Astrocyte of the cerebellum (primary cell): ENCODE data around the gene PRR33.

Experiments used
- DNase-seq: peaks from one replicate; pipeline ENCODE4 v3.0.0-alpha.2; 2011; ENCODE audit warnings: low read depth
- H3K4me3 ChIP-seq: 2 replicates; pipeline ENCODE4 v1.5.1; 2011; ENCODE audit warnings: mild to moderate bottlenecking, low read depth, low read length, moderate library complexity
- in situ Hi-C: cut with HindIII; loops from 2 replicates; pipeline ENCODE4 v1.10.0; 2017; ENCODE audit warnings: low sequenced_read_pairs
- TF ChIP-seq, protein P1 (sequence below): IDR thresholded peaks from 2 replicates; pipeline ENCODE4 v1.5.1; 2012; ENCODE audit warnings: low read length, low read depth, moderate library complexity, mild to moderate bottlenecking; ENCODE audit errors: missing control alignments

The PRR33 gene

GRCh38 chr11:1840780-1841480 is 50.8 kb downstream of the PRR33 start:
- no peak for DNase-seq
- TF ChIP-seq, protein P1, sequence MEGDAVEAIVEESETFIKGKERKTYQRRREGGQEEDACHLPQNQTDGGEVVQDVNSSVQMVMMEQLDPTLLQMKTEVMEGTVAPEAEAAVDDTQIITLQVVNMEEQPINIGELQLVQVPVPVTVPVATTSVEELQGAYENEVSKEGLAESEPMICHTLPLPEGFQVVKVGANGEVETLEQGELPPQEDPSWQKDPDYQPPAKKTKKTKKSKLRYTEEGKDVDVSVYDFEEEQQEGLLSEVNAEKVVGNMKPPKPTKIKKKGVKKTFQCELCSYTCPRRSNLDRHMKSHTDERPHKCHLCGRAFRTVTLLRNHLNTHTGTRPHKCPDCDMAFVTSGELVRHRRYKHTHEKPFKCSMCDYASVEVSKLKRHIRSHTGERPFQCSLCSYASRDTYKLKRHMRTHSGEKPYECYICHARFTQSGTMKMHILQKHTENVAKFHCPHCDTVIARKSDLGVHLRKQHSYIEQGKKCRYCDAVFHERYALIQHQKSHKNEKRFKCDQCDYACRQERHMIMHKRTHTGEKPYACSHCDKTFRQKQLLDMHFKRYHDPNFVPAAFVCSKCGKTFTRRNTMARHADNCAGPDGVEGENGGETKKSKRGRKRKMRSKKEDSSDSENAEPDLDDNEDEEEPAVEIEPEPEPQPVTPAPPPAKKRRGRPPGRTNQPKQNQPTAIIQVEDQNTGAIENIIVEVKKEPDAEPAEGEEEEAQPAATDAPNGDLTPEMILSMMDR: no peak
- H3K4me3 ChIP-seq: no peak overlapping the region
- in situ Hi-C loops: loop anchor here (10.0 kb wide), 1 partner anchor 206 kb away; no protein-coding TSS in a partner anchor

DNA sequence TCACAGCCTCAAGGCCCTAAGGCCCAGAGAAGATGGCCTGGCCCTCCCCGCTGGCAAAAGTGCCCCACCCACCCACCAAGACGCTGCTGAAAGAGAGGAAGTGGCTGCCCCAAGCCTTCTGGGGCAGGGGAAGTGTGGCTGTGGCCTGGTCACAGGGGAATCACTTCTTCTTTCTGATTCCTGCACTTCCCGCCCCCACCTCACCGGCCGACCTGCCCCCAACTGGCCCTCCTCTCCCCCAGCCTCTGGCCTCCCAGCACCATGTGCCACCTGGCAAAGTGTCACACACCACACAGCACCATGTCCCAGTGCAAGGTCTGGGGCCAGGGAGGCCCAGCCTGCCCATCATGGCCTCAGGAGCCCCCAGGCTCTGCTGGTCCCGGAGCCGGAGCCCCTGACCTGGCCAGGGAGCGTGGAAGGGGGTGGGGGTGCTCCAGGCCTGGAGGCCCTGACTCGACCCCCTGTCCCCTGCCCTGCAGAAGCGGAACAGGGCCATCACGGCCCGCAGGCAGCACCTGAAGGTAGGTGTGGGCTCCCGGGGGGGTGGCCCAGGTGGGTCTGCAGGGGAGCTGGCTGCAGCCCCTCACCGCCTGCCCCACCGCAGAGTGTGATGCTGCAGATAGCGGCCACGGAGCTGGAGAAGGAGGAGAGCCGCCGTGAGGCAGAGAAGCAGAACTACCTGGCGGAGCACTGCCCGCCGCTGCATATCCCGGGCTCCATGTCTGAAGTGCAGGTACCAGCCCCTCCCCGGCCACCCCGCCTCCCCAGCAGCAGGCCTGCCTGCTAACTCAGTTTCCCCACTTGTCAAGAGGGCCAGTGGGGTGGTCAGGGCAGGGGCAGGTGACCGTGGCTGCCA is 51.5 kb downstream of the PRR33 start:
- H3K4me3 ChIP-seq: no peak overlapping the region
- TF ChIP-seq, protein P1: no peak
- DNase-seq: no peak
- in situ Hi-C loops: loop anchor here (10.0 kb wide), 1 partner anchor 205 kb away; no protein-coding TSS in a partner anchor

DNA sequence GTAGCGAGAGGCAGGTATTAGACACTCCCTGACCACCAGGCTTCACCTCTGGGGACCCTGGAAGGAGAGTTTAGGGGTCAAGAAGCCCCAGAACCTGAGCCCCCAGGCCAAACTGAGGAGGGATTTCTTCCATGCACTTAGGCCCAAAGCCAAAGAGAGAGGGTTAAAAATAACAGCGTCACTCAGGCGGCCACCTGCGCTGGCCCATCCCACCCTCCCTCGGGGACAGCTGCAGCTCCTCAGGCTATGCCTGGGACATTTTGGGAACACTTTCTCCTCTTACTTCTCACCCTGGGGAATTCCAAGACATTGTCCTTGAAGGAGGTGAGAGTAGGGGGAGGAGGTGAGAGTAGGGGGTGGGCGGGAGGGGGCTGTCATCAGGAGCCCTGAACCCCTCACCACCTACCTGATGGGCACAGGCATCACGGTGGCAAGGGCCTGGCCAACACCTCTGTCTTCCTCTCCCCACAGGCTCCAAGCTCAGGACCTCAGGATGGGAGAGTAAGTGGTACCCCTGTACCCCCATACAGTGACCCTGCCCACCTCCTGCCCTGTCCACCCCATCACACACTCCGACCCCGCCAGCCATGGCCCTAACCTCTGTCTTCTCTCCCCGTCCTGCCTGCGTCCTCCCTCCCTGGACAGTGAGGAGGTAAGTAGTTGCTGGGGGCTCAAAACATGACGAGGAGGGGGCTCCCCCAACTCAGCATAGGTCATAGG is 52.3 kb downstream of the PRR33 start:
- DNase-seq: no peak
- in situ Hi-C loops: no loop called here
- no peak overlapping the region for H3K4me3 ChIP-seq
- TF ChIP-seq, protein P1: no peak

- H3K4me3 ChIP-seq: no peak within 1 kb of the TSS
- in situ Hi-C loops: no loop called here
- TF ChIP-seq, protein P1: no peak
- DNase-seq: no peak
Measured at GRCh38 chr11:1838426-1839144, 53.1 kb downstream of the PRR33 start, which contains the start of gene TNNI2. Gene TNNI2, plus strand, starts transcription at chr11:1838981. Its CDS starts 716 bp downstream, at chr11:1839697.
